SK-N-SH (cell line): ENCODE measurements around the gene VSIG10. TPM values are rescaled to one million over a fixed set of nuclear protein-coding genes. Genes with fewer than 3 reads are reported as not detected.

Source experiments
- CTCF ChIA-PET: fragments of 300-600, 350-600 bp; formaldehyde crosslinking; extraction: SDS; loops from one replicate; lab custom pipeline; 2021; lab: Yijun Ruan, JAX
- POLR2A ChIA-PET: fragments of 350-600 bp; sonication (Branson Sonifier 250); formaldehyde crosslinking; extraction: SDS; loops from one replicate; lab custom pipeline; 2020; ENCODE audit warnings: antibody characterized with exemption, inconsistent platforms; lab: Yijun Ruan, JAX
- DNase-seq: peaks from one replicate; pipeline ENCODE4 v3.0.0; 2012
- H2AFZ ChIP-seq: fragments of 200-600 bp; sonication (generic); 2 replicates; pipeline ENCODE4 v1.8.1; 2016; ENCODE audit warnings: antibody characterized with exemption, mild to moderate bottlenecking, low read depth
- H3F3A ChIP-seq: fragments of 200-600 bp; sonication (generic); replicated peaks from 2 replicates; pipeline ENCODE3; 2016; ENCODE audit warnings: antibody characterized with exemption, mild to moderate bottlenecking; ENCODE audit not compliant: insufficient read depth
- H3K27ac ChIP-seq, 2 experiments: fragments of 200-500 bp in 1 of 2; fragments of 200-600 bp in 1 of 2; sonication (Bioruptor generic) in 1 of 2; sonication (generic), shearing (Covaris generic) in 1 of 2; 2 replicates each; pipeline versions ENCODE4 v1.5.1 to v1.6.1; 2014 to 2016; ENCODE audit warnings: low read depth in 2 of 2, inconsistent platforms in 1 of 2, low read length in 1 of 2, mild to moderate bottlenecking in 1 of 2, mixed read lengths in 1 of 2
- H3K27me3 ChIP-seq: fragments of 200-600 bp; sonication (generic), shearing (Covaris generic); 2 replicates; pipeline ENCODE4 v1.6.1; 2016; ENCODE audit warnings: mixed run types; ENCODE audit not compliant: insufficient read depth
- H3K36me3 ChIP-seq, 2 experiments: fragments of 200-500 bp in 1 of 2; fragments of 200-600 bp in 1 of 2; sonication (Bioruptor generic) in 1 of 2; sonication (generic) in 1 of 2; replicated peaks in 1 of 2; 2 replicates each; pipeline versions ENCODE3 to v1.5.1; 2014 to 2016; ENCODE audit warnings: low read length in 1 of 2, mild to moderate bottlenecking in 1 of 2; ENCODE audit not compliant: insufficient read depth in 2 of 2, control insufficient read depth in 1 of 2
- H3K4me1 ChIP-seq, 2 experiments: fragments of 200-500 bp in 1 of 2; fragments of 200-600 bp in 1 of 2; sonication (Bioruptor generic) in 1 of 2; sonication (generic), shearing (Covaris generic) in 1 of 2; 2 replicates each; pipeline versions ENCODE4 v1.5.1 to v1.6.1; 2014 to 2016; ENCODE audit warnings: low read depth in 1 of 2, low read length in 1 of 2, mixed run types in 1 of 2; ENCODE audit not compliant: insufficient read depth in 2 of 2, control insufficient read depth in 1 of 2
- H3K4me2 ChIP-seq: fragments of 200-600 bp; sonication (generic), shearing (Covaris generic); 2 replicates; pipeline ENCODE4 v1.6.1; 2017; ENCODE audit warnings: mixed run types
- H3K4me3 ChIP-seq, 2 experiments: fragments of 200-500 bp in 1 of 2; fragments of 200-600 bp in 1 of 2; sonication (Bioruptor generic) in 1 of 2; sonication (generic), shearing (Covaris generic) in 1 of 2; 2 replicates each; pipeline versions ENCODE4 v1.5.1 to v1.8.1; 2014 to 2016; ENCODE audit warnings: low read depth in 2 of 2, inconsistent platforms in 1 of 2, low read length in 1 of 2, mild to moderate bottlenecking in 1 of 2, mixed read lengths in 1 of 2, moderate library complexity in 1 of 2
- H3K79me2 ChIP-seq: fragments of 200-600 bp; sonication (generic); 2 replicates; pipeline ENCODE4 v1.8.1; 2017; ENCODE audit warnings: mild to moderate bottlenecking; ENCODE audit not compliant: insufficient read depth
- H3K9ac ChIP-seq: fragments of 200-600 bp; sonication (generic); 2 replicates; pipeline ENCODE4 v1.6.1; 2017; ENCODE audit warnings: mixed run types
- H3K9me2 ChIP-seq: fragments of 200-600 bp; sonication (generic); 2 replicates; pipeline ENCODE4 v1.6.1; 2017; ENCODE audit warnings: mixed run types
- H3K9me3 ChIP-seq: fragments of 200-600 bp; sonication (generic); 2 replicates; pipeline ENCODE4 v1.6.1; 2017; ENCODE audit warnings: mixed run types, mild to moderate bottlenecking, moderate library complexity
- H4K20me1 ChIP-seq: fragments of 200-600 bp; sonication (generic); 2 replicates; pipeline ENCODE4 v1.6.1; 2017; ENCODE audit warnings: mild to moderate bottlenecking, mixed run types; ENCODE audit not compliant: insufficient read depth
- CTCF ChIP-seq: fragments of 200-600 bp; sonication (generic); IDR thresholded peaks from 2 replicates; pipeline ENCODE4 v1.6.1; 2017; ENCODE audit warnings: antibody characterized with exemption, mild to moderate bottlenecking, moderate library complexity
- EP300 ChIP-seq, 2 experiments: IDR thresholded peaks; 2 replicates each; pipeline versions ENCODE4 v1.4.0 to v1.6.1; 2012; ENCODE audit warnings: borderline replicate concordance in 1 of 2, low read depth in 1 of 2, low read length in 1 of 2
- FOSL2 ChIP-seq: IDR thresholded peaks from 2 replicates; pipeline ENCODE4 v1.4.0; 2012; ENCODE audit warnings: low read depth, mild to moderate bottlenecking, moderate library complexity, borderline replicate concordance
- FOXM1 ChIP-seq: IDR thresholded peaks from 2 replicates; pipeline ENCODE4 v1.4.0; 2012; ENCODE audit warnings: low read depth, mild to moderate bottlenecking
- GABPA ChIP-seq: IDR thresholded peaks from 2 replicates; pipeline ENCODE4 v1.4.0; 2012; ENCODE audit warnings: low read depth, mild to moderate bottlenecking
- MAX ChIP-seq: IDR thresholded peaks from 2 replicates; pipeline ENCODE4 v1.4.0; 2012; ENCODE audit warnings: low read depth
- MEF2A ChIP-seq: IDR thresholded peaks from 2 replicates; pipeline ENCODE4 v1.4.0; 2012; ENCODE audit warnings: low read depth, borderline replicate concordance
- MXI1 ChIP-seq: IDR thresholded peaks from 2 replicates; pipeline ENCODE4 v1.6.1; 2012; ENCODE audit warnings: mild to moderate bottlenecking, low read depth, low read length, improper control_type of control experiment
- NRF1 ChIP-seq: IDR thresholded peaks from 2 replicates; pipeline ENCODE4 v1.6.1; 2012; ENCODE audit warnings: low read depth, mild to moderate bottlenecking, low read length
- SMC3 ChIP-seq: IDR thresholded peaks from 2 replicates; pipeline ENCODE4 v1.6.1; 2012; ENCODE audit warnings: low read depth, low read length, improper control_type of control experiment
- TAF1 ChIP-seq: IDR thresholded peaks from 2 replicates; pipeline ENCODE4 v1.6.1; 2012; ENCODE audit warnings: low read depth, mild to moderate bottlenecking, low read length, moderate library complexity, borderline replicate concordance
- YY1 ChIP-seq: IDR thresholded peaks from 2 replicates; pipeline ENCODE4 v1.4.0; 2012; ENCODE audit warnings: low read depth, mild to moderate bottlenecking
- WGBS: methylation state at CpG from one replicate; pipeline ENCODE4 v1.1.6; 2017; ENCODE audit warnings: low lambda C conversion rate; 5-methylcytosine and 5-hydroxymethylcytosine counted together
- polyA plus RNA-seq, 3 experiments: library from polyadenylated mRNA; depleted of rRNA; stranded (reverse); fragments of >200 nt; gene quantifications; 2 replicates each; pipeline ENCODE4 v1.2.3, GENCODE V29; 2012
- TF ChIP-seq, protein P1 (sequence below): IDR thresholded peaks from 2 replicates; pipeline ENCODE4 v1.6.1; 2012; ENCODE audit warnings: mild to moderate bottlenecking, low read depth, low read length, moderate library complexity
- TF ChIP-seq, protein P2 (sequence below): fragments of 150-350 bp; IDR thresholded peaks from 2 replicates; pipeline ENCODE4 v1.6.1; 2017; ENCODE audit warnings: antibody characterized with exemption, low read length, low read depth, borderline replicate concordance

Gene VSIG10
- polyA plus RNA-seq, 1 of the 3 experiments (the other 2 are of a cell fraction), result 12.5 TPM

DNA sequence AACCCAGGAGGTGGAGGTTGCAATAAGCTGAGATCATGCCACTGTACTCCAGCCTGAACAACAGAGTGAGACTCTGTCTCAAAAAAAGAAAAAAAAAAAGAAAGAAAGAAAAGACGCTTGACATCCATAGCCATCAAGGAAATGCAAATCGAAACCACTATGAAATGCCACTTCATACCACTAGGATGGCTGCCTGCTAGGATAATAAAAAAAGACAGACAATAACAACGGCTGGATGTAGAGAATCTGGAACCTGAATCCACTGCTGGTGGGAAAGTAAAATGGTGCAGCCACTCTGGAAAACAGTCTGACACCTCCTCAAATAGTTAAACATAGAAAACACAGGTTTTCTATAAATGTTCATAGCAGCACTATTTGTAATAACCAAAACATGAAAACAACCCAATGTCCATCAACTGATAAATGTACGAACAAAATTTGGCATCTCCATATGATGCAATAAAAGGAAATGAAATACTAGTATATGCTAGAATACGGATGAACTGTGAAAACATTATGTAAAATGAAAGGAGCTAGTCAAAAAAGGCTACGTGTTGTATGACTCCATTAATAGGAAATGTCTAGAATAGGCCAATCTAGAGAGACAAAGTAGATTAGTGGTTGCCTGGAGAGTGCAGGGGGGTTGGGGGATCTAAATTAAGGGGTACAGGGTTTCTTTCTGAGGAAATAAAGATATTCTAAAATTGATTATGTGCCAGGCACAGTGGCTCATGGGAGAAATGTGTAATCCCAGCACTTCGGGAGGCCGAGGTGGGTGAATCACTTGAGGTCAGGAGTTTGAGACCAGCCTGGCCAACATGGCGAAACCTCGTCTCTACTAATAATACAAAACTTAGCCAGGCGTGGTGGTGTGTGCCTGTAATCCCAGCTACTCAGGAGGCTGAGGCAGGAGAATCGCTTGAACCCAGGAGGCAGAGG, 52.6 kb downstream of the VSIG10 start:
- H3K9me2 ChIP-seq, result no peaks in the 10 kb centered on the region
- no peak for DNase-seq
- peaks cover 89% of the 10 kb centered on the region for H3K79me2 ChIP-seq
- TF ChIP-seq CTCF, result peak; percentile 6; the same call in 1 of the 2 replicates
- TF ChIP-seq, protein P1, sequence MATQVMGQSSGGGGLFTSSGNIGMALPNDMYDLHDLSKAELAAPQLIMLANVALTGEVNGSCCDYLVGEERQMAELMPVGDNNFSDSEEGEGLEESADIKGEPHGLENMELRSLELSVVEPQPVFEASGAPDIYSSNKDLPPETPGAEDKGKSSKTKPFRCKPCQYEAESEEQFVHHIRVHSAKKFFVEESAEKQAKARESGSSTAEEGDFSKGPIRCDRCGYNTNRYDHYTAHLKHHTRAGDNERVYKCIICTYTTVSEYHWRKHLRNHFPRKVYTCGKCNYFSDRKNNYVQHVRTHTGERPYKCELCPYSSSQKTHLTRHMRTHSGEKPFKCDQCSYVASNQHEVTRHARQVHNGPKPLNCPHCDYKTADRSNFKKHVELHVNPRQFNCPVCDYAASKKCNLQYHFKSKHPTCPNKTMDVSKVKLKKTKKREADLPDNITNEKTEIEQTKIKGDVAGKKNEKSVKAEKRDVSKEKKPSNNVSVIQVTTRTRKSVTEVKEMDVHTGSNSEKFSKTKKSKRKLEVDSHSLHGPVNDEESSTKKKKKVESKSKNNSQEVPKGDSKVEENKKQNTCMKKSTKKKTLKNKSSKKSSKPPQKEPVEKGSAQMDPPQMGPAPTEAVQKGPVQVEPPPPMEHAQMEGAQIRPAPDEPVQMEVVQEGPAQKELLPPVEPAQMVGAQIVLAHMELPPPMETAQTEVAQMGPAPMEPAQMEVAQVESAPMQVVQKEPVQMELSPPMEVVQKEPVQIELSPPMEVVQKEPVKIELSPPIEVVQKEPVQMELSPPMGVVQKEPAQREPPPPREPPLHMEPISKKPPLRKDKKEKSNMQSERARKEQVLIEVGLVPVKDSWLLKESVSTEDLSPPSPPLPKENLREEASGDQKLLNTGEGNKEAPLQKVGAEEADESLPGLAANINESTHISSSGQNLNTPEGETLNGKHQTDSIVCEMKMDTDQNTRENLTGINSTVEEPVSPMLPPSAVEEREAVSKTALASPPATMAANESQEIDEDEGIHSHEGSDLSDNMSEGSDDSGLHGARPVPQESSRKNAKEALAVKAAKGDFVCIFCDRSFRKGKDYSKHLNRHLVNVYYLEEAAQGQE, result no peak
- no peak for TF ChIP-seq FOSL2
- TF ChIP-seq, all 33 proteins: peak for 1
- WGBS, result 86% methylated on average over 12 of the region's 12 CpGs
- Histone ChIP-seq H3K4me2 (peak overlapping the region; percentile 67; the same call in 1 of the 2 replicates), H3K36me3 (peaks cover 9 to 58% of the 10 kb centered on the region in 2 experiments), H3K9me3 (no peaks in the 10 kb centered on the region), H3K27ac (peak overlapping the region in 1 of 2 experiments; percentile 86; a peak in 2 of 4 replicates), H2AFZ (no peak overlapping the region), H4K20me1 (peaks cover 13% of the 10 kb centered on the region; the same call in 1 of the 2 replicates), H3K27me3 (no peaks in the 10 kb centered on the region), H3K9ac (no peak overlapping the region; the same call in 1 of the 2 replicates), H3F3A (peaks cover 44% of the 10 kb centered on the region), H3K4me1 (peaks cover 0 to 24% of the 10 kb centered on the region in 2 experiments; a peak in 3 of 4 replicates), H3K4me3 (no peak overlapping the region)
- POLR2A ChIA-PET, result no interaction called here
- CTCF ChIA-PET, result interaction anchor here (2.1 kb wide), 1 partner anchor 16 kb away, joined by 6 read pairs; no protein-coding TSS in a partner anchor

DNA sequence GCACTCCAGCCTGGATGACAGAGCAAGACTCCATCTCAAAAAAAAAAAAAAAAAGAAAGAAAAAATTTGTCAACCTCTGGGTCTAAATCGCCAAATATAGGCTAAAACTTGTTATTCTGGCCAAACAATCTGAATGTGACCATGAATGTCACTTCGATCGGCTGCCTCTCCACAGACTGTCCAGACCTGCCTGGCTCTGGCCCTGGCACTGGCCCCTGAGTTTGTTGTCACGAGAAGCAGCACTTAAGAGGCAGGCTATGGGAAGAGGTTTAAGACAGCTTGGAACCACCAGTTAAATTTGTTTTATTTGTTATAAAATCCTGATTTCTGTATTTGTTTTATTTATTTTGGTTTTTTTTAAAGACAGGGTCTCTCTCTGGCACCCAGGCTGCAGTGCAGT, 57.4 kb downstream of the VSIG10 start:
- CTCF ChIA-PET, result interaction anchor here (1.0 to 1.4 kb wide), 2 partner anchors 11 to 189 kb away, joined by 3 to 6 read pairs; no protein-coding TSS in a partner anchor
- Histone ChIP-seq H3K9me2 (no peaks in the 10 kb centered on the region), H4K20me1 (0 out of 2 replicates have a peak, but pooled peaks cover 6% of the 10 kb centered on the region), H3K27me3 (no peaks in the 10 kb centered on the region), H3F3A (peaks cover 4% of the 10 kb centered on the region), H3K4me3 (no peak overlapping the region), H3K27ac (no peak overlapping the region), H3K4me1 (peaks cover 0 to under 1% of the 10 kb centered on the region in 2 experiments; a peak in 1 of 4 replicates), H3K4me2 (no peak overlapping the region), H2AFZ (no peak overlapping the region), H3K9me3 (no peaks in the 10 kb centered on the region), H3K79me2 (peaks cover 79% of the 10 kb centered on the region), H3K9ac (no peak overlapping the region), H3K36me3 (peaks cover 30 to 82% of the 10 kb centered on the region in 2 experiments)
- WGBS, result 93% methylated on average over 4 of the region's 4 CpGs
- no peak for TF ChIP-seq YY1
- no peak for TF ChIP-seq MXI1
- no peak for TF ChIP-seq MAX
- no peak for TF ChIP-seq MEF2A
- TF ChIP-seq NRF1, result no peak
- TF ChIP-seq SMC3, result no peak
- TF ChIP-seq, protein P2, sequence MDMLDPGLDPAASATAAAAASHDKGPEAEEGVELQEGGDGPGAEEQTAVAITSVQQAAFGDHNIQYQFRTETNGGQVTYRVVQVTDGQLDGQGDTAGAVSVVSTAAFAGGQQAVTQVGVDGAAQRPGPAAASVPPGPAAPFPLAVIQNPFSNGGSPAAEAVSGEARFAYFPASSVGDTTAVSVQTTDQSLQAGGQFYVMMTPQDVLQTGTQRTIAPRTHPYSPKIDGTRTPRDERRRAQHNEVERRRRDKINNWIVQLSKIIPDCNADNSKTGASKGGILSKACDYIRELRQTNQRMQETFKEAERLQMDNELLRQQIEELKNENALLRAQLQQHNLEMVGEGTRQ, result no peak
- no peak for TF ChIP-seq TAF1
- no peak for TF ChIP-seq GABPA
- TF ChIP-seq FOXM1, result no peak
- TF ChIP-seq EP300 (IDR thresholded peaks at IDR 0.05; ENCODE audit: borderline replicate concordance in 1 of 2, low read depth in 1 of 2, low read length in 1 of 2), result no peak
- no peak for DNase-seq
- POLR2A ChIA-PET, result no interaction called here
